ENCODE measurements around the gene CPED1.

DNA sequence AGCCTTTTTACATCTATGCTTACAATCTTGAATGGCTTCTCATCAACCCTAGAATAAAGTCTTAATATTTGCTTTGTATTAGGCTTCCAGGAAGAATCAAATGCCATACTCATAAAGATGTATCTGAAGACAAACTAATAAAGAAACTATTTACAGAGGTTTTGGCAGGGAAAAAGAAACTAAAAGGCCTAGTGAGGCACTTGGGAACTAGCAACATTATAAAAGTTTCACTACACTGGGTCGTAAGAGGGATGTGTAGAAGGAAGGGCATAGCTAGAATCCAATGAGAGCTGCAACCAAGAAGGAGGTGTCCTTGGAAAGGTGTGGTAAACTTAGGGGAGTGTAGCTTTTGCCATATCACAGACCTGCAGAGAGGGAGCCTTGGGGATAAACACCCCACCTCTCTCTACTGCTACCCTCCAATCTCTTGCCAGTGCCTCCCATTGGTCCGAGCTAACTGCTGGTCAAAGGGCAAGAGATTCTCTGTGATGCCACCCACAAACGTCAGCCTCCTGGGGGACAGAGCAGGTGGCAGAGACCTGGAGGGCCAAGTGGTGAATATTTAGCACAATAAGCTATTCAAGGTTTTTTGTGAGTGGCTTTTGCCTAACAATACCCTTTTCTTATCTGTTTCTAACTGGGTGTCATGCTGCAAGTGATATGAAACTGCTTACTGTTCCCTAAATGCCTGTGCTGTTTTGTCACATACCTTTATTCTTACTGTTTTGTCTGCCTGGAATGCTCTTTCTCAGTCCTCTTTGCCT is 60.7 kb downstream of the CPED1 start:
- TF ChIP-seq SNAI2 (CRISPR knock-in tag; IDR thresholded peaks at IDR 0.05), result no peak
- TF ChIP-seq CREB5 (CRISPR knock-in tag; IDR thresholded peaks at IDR 0.05; ENCODE audit: low read depth), result no peak
- no peak for TF ChIP-seq GLIS3 (CRISPR knock-in tag; IDR thresholded peaks at IDR 0.05)
- TF ChIP-seq ZFP3 (CRISPR knock-in tag; IDR thresholded peaks at IDR 0.05), result no peak
- TF ChIP-seq PATZ1 (CRISPR knock-in tag; IDR thresholded peaks at IDR 0.05; ENCODE audit: borderline replicate concordance), result no peak
- TF ChIP-seq TCF4 (CRISPR knock-in tag; IDR thresholded peaks at IDR 0.05; ENCODE audit: borderline replicate concordance), result no peak
- no peak for TF ChIP-seq ISL1 (CRISPR knock-in tag; IDR thresholded peaks at IDR 0.05)
- no peak for TF ChIP-seq RARB (CRISPR knock-in tag; IDR thresholded peaks at IDR 0.05)
- no peak for TF ChIP-seq ZC3H10 (CRISPR knock-in tag; IDR thresholded peaks at IDR 0.05)
- TF ChIP-seq, protein P1, sequence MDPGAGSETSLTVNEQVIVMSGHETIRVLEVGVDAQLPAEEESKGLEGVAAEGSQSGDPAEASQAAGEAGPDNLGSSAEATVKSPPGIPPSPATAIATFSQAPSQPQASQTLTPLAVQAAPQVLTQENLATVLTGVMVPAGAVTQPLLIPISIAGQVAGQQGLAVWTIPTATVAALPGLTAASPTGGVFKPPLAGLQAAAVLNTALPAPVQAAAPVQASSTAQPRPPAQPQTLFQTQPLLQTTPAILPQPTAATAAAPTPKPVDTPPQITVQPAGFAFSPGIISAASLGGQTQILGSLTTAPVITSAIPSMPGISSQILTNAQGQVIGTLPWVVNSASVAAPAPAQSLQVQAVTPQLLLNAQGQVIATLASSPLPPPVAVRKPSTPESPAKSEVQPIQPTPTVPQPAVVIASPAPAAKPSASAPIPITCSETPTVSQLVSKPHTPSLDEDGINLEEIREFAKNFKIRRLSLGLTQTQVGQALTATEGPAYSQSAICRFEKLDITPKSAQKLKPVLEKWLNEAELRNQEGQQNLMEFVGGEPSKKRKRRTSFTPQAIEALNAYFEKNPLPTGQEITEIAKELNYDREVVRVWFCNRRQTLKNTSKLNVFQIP (CRISPR knock-in tag; IDR thresholded peaks at IDR 0.05; ENCODE audit: borderline replicate concordance, low read depth), result no peak
- no peak for TF ChIP-seq CSRNP3 (CRISPR knock-in tag; IDR thresholded peaks at IDR 0.05)

All from SK-N-SH treated with all-trans-retinoic acid at 6 μM for 48 hours (cell line).